Activated T-helper 2 cell treated with anti-CD3 and anti-CD28 coated beads, Interferon-gamma antibody, Interleukin-2, Interleukin-4, amounts not matched to agents 10 μg/mL and 5 μg/mL and 100 μg/mL, durations not matched to agents 14 hours and 24 hours and 36 hours (primary cell): ENCODE measurements around the gene SPEN. TPM values are rescaled to one million over a fixed set of nuclear protein-coding genes. Genes with fewer than 3 reads are reported as not detected.
"Not testable (repeated sequence)": the region's sequence is repeated elsewhere in the genome, so short reads cannot be mapped to it uniquely, and the experiment has no call there.

Experiments
- DNase-seq: peaks from one replicate; pipeline ENCODE4 v3.0.0; 2021; ENCODE audit warnings: low spot score
- H3K27ac Mint-ChIP-seq: one replicate; pipeline ENCODE4 v1.8.0; 2021; ENCODE audit warnings: mixed read lengths
- H3K27me3 Mint-ChIP-seq: one replicate; pipeline ENCODE4 v1.8.0; 2021; ENCODE audit warnings: low read depth, mixed read lengths
- H3K36me3 Mint-ChIP-seq: one replicate; pipeline ENCODE4 v1.8.0; 2021; ENCODE audit warnings: low read depth, mixed read lengths
- H3K4me1 Mint-ChIP-seq: one replicate; pipeline ENCODE4 v1.8.0; 2021; ENCODE audit warnings: low read depth, mixed read lengths
- H3K4me3 Mint-ChIP-seq: one replicate; pipeline ENCODE4 v1.8.0; 2021; ENCODE audit warnings: low read depth, mild to moderate bottlenecking, moderate library complexity, mixed read lengths
- H3K9me3 Mint-ChIP-seq: one replicate; pipeline ENCODE4 v1.8.0; 2021; ENCODE audit warnings: mixed read lengths
- intact Hi-C: fragments of 100-400 bp; cut with micrococcal nuclease; formaldehyde crosslinking; loops from one replicate; pipeline ENCODE4 v1.15.1; 2023
- total RNA-seq: library from RNA; stranded (reverse); gene quantifications from 2 replicates; pipeline ENCODE4 v1.2.3, GENCODE V29; 2022

SPEN gene
- total RNA-seq, 1 donor from 2014 or later = 75.9 TPM

DNA sequence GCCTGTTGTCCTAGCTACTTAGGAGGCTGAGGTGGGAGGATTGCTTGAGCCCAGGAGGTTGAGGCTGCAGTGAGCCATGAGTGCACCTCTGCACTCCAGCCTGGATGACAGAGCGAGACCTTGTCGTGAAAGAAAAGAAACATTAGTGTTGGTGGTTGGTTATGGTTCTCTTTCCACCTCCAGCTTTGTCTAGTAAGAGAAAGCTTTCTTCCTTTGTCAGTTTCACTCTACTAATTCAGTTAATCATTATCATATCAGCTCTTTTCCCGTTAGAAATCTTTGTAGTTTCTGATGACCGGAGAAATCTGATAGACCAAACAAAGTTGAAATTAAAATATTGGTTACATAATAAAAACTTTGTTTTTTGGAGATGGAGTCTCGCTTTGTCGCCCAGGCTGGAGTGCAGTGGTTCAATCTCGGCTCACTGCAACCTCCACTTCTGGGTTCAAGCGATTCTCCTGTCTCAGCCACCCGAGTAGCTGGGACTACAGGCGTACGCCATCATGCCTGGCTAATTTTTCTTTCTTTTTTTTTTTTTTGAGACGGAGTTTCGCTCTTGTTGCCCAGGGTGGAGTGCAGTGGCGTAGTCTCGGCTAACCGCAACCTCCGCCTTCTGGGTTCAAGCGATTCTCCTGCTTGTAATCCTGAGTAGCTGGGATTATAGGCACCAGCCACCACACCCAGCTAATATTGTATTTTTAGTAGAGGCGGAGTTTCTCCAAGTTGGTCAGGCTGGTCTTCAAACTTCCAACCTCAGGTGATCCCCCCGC, 49.5 kb downstream of the SPEN start:
- not testable (repeated sequence) for H3K27ac Mint-ChIP-seq
- peaks cover 25% of the 10 kb centered on the region for H3K4me1 Mint-ChIP-seq

DNA sequence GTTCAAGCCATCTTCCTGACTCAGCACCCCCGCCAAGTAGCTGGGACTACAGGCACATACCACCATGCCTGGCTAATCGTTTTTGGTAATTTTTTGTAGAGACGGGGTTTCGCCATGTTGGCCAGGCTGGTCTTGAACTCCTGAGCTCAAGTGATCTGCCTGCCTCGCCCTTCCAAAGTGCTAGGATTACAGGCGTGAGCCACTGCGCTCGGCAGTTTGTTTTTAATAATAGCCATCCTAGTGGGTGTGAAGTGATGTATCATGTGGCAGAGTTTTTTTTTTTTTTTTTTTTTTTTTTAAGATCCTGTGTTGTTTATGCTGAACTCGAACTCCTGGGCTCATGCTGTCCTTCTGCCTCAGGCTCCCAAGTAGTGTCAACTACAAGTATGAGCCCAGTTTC, 51.8 kb downstream of the SPEN start:
- Mint-ChIP-seq H3K27me3 (no peaks in the 10 kb centered on the region), H3K27ac (no peak overlapping the region), H3K4me1 (peaks cover 20% of the 10 kb centered on the region), H3K36me3 (peaks cover 24% of the 10 kb centered on the region), H3K4me3 (no peak overlapping the region), H3K9me3 (no peaks in the 10 kb centered on the region)
- intact Hi-C loops = no loop called here
- no peak for DNase-seq

More for the DNA sequence above, 49.5 kb downstream of the SPEN start:
- H3K4me3 Mint-ChIP-seq, H3K9me3 Mint-ChIP-seq, H3K27me3 Mint-ChIP-seq, intact Hi-C loops, DNase-seq: not testable (repeated sequence)
- peaks cover 29% of the 10 kb centered on the region for H3K36me3 Mint-ChIP-seq

DNA sequence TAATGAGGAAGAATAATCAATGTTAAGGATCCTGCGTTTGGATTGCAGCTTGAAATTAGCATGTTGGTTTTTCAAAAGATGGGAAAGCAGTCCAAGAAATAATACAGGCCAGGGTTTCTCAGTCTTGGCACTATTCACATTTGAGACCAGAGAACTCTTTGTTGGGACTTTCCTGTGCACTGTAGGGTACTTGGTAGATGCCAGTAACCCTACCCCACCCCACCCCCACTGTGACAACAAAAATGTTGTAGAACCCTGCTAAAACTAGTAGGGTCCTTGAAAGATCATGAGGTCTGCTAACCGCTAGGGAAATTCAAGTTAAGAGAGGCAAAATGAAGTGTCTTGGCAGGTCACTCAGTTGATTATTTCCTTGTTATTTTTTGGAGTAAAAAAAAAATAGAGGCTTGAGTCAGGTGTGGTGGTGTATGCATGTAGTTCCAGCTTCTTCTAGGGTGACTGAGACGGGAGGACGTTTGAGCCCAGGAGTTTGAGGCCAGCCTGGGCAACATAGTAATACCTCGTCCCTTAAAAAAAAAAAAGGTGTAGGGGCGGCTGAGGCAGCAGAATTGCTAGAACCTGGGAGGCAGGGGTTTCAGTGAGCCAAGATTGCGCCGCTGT, 53.3 kb downstream of the SPEN start:
- Mint-ChIP-seq H3K36me3 (peaks cover 20% of the 10 kb centered on the region), H3K4me1 (peaks cover 17% of the 10 kb centered on the region), H3K27me3 (no peaks in the 10 kb centered on the region), H3K9me3 (no peaks in the 10 kb centered on the region), H3K4me3 (no peak overlapping the region), H3K27ac (no peak overlapping the region)
- DNase-seq = no peak
- intact Hi-C loops = no loop called here

DNA sequence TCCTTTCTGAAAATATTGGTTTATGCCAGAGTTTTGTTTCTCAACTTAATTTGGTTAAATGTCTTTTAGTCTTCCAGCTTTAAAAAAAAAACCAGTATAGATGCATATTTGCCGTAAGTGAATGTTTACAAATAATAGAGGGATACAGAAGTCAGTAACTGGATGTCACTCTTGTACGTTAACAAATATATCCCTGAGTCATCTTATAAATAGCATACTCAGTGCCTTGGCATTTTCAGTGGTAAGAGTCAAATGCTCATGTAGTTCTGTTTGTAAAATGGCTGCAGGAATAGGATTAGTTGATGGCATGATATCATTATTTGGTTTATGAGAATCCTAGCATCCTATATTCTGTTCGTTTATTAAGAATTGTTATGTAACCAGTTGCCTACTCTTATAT, 55.4 kb downstream of the SPEN start:
- Mint-ChIP-seq H3K27me3 (no peaks in the 10 kb centered on the region), H3K4me1 (peaks cover 10% of the 10 kb centered on the region), H3K4me3 (no peak overlapping the region), H3K27ac (no peak overlapping the region), H3K36me3 (peaks cover 22% of the 10 kb centered on the region), H3K9me3 (no peaks in the 10 kb centered on the region)
- no peak for DNase-seq
- intact Hi-C loops = no loop called here

DNA sequence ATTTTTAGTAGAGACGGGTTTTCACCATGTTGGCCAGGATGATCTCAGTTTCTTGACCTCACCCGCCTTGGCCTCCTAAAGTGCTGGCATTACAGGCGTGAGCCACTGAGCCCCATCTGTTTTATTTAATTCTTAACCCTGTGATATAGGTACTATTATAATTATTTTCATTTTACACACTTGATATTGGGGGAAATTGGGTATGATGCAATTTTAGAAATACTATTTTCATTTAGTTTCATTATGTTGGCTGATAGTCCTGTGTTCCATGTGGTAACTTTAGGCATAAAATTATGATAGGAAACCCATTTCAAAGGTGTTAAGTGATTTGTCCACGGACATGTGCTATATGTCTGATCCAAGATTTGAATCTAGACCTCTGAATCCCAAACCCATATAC, 61.1 kb downstream of the SPEN start:
- Mint-ChIP-seq H3K4me3 (no peak overlapping the region), H3K4me1 (no peaks in the 10 kb centered on the region), H3K27me3 (no peaks in the 10 kb centered on the region), H3K27ac (no peak overlapping the region), H3K36me3 (peaks cover 45% of the 10 kb centered on the region), H3K9me3 (no peaks in the 10 kb centered on the region)
- DNase-seq = no peak
- intact Hi-C loops = no loop called here

DNA sequence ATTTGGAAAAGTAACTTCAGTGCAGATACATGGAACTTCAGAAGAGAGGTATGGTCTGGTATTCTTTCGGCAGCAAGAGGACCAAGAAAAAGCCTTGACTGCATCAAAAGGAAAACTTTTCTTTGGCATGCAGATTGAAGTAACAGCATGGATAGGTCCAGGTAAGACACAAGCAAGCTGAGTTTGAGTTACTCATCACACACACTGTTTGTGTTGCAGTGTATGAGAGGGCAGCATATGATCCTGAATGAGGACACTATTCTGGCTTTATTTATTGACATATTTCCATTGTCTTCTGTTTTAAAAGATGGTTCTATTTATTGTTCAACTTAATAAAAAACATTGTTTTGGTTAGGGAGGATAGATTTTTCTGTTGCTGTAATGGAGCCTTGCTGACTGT, 63.6 kb downstream of the SPEN start:
- peaks cover 66% of the 10 kb centered on the region for H3K36me3 Mint-ChIP-seq
- DNase-seq = no peak
- no peak overlapping the region for H3K27ac Mint-ChIP-seq
- H3K4me1 Mint-ChIP-seq = peaks cover 3% of the 10 kb centered on the region
- no peak overlapping the region for H3K4me3 Mint-ChIP-seq
- intact Hi-C loops = no loop called here
- H3K9me3 Mint-ChIP-seq = no peaks in the 10 kb centered on the region
- no peaks in the 10 kb centered on the region for H3K27me3 Mint-ChIP-seq

DNA sequence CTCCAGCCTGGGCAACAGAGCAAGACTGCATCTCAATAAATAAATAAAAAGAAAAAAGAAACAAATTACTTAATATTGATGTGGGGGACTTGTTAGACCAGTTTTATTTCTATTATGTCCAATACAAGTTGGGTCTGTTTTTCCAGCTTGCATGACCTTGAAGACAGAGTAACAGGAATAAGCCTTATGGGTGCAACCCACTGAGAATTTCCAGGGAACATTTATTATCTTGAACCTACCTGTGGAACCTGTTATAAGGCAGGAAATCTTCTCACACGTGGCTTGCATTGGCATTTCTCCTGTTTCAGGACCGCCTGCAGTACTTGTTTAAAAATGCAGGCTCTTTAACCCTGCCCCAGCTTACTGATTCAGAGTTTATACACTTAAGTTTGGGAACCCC, 64.4 kb downstream of the SPEN start:
- no peaks in the 10 kb centered on the region for H3K9me3 Mint-ChIP-seq
- no peak overlapping the region for H3K27ac Mint-ChIP-seq
- peaks cover 10% of the 10 kb centered on the region for H3K4me1 Mint-ChIP-seq
- DNase-seq = no peak
- no peak overlapping the region for H3K4me3 Mint-ChIP-seq
- peaks cover 71% of the 10 kb centered on the region for H3K36me3 Mint-ChIP-seq
- intact Hi-C loops = no loop called here
- H3K27me3 Mint-ChIP-seq = no peaks in the 10 kb centered on the region

DNA sequence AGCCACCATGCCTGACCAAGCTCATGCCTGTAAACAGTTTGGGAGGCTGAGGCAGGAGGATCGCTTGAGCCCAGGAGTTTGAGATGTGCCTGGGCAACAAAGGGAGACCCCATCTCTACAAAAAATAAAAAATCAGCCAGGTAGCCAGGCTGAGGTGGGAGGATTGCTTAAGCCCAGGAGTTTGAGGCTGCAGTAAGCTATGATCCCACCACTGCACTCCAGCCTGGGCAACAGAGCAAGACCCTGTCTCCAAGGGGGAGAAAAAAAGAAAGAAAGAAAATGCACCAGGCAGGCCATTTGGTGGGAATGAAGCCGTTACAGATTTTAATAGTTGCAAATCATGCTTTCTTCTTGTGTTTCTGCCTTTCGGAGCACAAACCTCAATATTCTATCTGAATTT, 66.1 kb downstream of the SPEN start:
- H3K9me3 Mint-ChIP-seq, intact Hi-C loops, H3K4me3 Mint-ChIP-seq, H3K27me3 Mint-ChIP-seq, DNase-seq, H3K27ac Mint-ChIP-seq: not testable (repeated sequence)
- H3K36me3 Mint-ChIP-seq = peaks cover 78% of the 10 kb centered on the region
- H3K4me1 Mint-ChIP-seq = peaks cover 20% of the 10 kb centered on the region

DNA sequence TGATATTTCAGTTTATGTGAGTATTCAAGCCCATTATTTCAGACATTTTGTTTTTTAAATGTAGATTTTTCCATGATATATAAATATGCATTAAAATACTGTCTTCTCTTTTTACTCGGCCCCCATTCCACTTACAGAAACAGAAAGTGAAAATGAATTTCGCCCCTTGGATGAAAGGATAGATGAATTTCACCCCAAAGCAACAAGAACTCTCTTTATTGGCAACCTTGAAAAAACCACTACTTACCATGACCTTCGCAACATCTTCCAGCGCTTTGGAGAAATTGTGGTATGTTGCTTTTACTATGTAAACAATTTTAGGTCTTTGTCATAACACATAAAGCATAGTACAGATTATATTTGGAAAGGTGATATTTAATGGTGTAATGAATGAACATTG, 68.5 kb downstream of the SPEN start:
- Mint-ChIP-seq H3K27ac (peak overlapping the region; percentile 33), H3K27me3 (no peaks in the 10 kb centered on the region), H3K4me1 (peaks cover 30% of the 10 kb centered on the region), H3K36me3 (peaks cover 79% of the 10 kb centered on the region), H3K9me3 (no peaks in the 10 kb centered on the region), H3K4me3 (peak overlapping the region; percentile 47)
- intact Hi-C loops = no loop called here
- DNase-seq = no peak

DNA sequence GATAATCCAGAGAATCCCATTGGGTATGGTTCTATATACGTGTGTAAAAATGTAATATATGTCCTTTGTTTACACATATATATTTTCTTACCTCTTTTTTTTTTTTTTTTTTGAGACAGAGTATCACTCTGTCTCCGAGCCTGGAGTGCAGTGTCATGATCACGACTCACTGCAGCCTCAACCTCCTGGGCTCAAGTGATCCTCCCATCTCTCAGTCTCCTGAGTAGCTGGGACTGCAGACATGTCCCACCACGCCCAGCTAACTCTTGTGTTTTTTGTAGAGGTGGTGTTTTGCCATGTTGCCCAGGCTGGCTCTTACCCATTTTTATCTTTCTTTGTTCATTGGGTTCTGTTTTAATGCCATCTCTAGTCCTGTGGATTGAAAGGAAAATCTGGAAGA, 68.9 kb downstream of the SPEN start:
- H3K27ac Mint-ChIP-seq = peak overlapping the region; percentile 40
- H3K36me3 Mint-ChIP-seq = peaks cover 79% of the 10 kb centered on the region
- H3K9me3 Mint-ChIP-seq = no peaks in the 10 kb centered on the region
- intact Hi-C loops = no loop called here
- H3K4me3 Mint-ChIP-seq = peak overlapping the region; percentile 51
- DNase-seq = no peak
- no peaks in the 10 kb centered on the region for H3K27me3 Mint-ChIP-seq
- H3K4me1 Mint-ChIP-seq = peaks cover 32% of the 10 kb centered on the region

DNA sequence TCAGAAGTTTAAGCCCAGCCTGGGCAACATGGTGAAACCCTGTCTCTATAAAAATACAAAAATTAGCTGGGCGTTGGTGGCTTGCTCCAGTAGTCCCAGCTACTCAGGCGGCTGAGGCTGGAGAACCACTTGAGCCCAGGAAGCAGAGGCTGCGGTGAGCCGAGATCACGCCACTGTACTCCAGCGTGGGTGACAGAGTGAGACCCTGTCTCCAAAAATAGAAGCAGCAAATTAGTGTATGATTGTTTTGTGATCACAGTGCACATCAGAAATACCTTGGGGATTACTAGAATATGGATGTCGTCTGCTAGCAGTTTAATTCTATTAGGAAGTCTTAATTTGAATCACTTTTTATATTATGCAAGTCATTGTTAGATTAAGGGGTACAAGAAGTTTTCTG, 69.4 kb downstream of the SPEN start:
- Mint-ChIP-seq H3K4me3 (no peak overlapping the region), H3K4me1 (peaks cover 34% of the 10 kb centered on the region), H3K36me3 (peaks cover 80% of the 10 kb centered on the region), H3K27me3 (no peaks in the 10 kb centered on the region), H3K9me3 (no peaks in the 10 kb centered on the region), H3K27ac (no peak overlapping the region)
- intact Hi-C loops = no loop called here
- DNase-seq = no peak

DNA sequence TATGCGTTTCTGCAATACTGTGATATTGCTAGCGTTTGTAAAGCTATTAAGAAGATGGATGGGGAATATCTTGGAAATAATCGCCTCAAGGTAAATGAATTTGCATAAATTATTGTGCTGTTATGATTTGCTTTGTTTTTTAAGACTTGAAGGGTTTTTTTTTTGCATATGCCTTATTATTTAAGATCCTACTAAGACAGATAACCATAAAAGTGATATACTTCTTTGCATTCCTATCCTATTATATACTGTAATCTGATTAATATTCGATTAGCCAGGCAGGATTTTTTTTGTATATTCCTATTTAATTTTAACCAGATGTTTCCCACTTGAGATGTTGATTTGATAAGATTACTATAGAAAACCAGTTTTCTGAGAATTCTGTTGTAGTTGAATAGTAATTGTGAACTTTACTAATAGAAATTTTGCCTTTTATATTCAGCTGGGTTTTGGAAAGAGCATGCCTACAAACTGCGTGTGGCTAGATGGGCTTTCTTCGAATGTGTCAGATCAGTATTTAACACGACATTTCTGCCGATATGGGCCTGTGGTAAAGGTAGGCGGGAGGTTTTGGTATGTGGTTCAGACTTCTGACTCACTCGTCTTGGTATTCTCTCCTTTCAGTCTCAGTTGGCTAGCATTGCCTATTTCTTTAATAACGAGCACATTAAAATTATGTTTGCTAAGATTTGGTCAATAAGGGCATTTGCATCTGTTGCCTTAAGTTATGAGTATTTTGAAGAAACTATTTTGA, 71.6 kb downstream of the SPEN start:
- no peaks in the 10 kb centered on the region for H3K9me3 Mint-ChIP-seq
- intact Hi-C loops = loop anchor here (1.0 to 2.0 kb wide), 4 partner anchors 30 to 86 kb away; no protein-coding TSS in a partner anchor
- H3K4me3 Mint-ChIP-seq = peak overlapping the region; percentile 55
- H3K36me3 Mint-ChIP-seq = peaks cover 81% of the 10 kb centered on the region
- peaks cover 36% of the 10 kb centered on the region for H3K4me1 Mint-ChIP-seq
- no peaks in the 10 kb centered on the region for H3K27me3 Mint-ChIP-seq
- DNase-seq = peak; percentile 56
- H3K27ac Mint-ChIP-seq = peak overlapping the region; percentile 69

DNA sequence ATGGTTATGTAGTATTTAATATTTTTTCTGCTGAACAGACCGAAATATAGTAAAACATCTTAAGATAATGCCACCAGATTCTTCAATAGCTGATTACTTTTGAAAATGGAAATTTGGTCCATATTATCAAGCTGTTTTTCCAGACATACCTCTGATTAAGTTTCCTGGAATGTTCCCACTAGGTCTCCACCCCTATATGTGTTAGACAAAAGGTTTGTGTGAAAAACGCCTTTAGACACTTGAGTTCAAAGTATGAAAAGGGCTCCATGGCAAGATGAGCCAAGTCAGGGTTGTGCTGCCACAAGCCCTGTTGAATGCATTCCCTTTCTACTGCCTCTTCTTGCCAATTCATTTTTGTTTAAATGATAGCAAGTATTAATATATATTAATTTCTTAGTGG, 75.7 kb downstream of the SPEN start:
- H3K4me3 Mint-ChIP-seq = no peak overlapping the region
- H3K27ac Mint-ChIP-seq = no peak overlapping the region
- H3K4me1 Mint-ChIP-seq = peaks cover 21% of the 10 kb centered on the region
- intact Hi-C loops = no loop called here
- DNase-seq = no peak
- H3K9me3 Mint-ChIP-seq = no peaks in the 10 kb centered on the region
- peaks cover 74% of the 10 kb centered on the region for H3K36me3 Mint-ChIP-seq
- H3K27me3 Mint-ChIP-seq = no peaks in the 10 kb centered on the region
